Liver (tissue), 2 donors: ENCODE results near the gene SHC1.

Experiments
- JUND ChIP-seq, 2 donors: IDR thresholded peaks; 2 replicates each; pipeline ENCODE4 v1.6.1; 2016; ENCODE audit warnings: antibody characterized with exemption in 2 of 2
- REST ChIP-seq: IDR thresholded peaks from 2 replicates; pipeline ENCODE4 v1.6.1; 2016; ENCODE audit warnings: antibody characterized with exemption, mild to moderate bottlenecking
- donor health status: healthy.

DNA sequence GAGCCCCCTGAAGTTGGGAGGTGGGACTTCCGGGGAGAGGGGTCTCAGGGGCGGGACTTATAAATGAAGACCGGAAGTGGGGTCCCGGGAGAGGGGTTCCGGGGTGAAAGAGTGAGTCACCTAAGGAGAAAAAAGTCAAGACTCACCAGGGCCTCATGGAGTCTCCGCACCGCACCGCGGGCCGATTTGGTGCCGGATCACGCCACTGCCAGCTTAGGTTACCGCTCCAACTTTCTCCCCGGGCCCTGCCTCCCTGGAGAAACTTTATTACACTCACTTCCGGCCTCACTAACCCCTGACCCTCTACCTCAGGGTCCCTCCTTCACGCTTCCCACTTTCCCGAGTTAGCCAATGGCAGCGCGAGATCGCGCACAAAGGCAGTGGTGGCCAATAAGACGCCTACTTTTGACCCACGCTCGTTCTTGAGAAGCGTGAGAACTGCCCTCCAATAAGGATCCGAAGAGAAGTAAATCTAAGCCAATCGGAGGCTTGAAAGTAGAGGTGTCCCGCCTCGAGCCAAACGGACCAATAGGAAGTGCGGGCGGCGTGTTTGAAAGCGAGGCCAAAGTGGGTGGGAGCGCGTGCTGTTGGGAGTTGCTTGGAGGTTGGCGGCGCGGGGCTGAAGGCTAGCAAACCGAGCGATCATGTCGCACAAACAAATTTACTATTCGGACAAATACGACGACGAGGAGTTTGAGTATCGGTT is 3.7 kb upstream of the SHC1 start, which contains the start of gene CKS1B:
- TF ChIP-seq REST (peak; percentile 9), JUND (IDR thresholded peaks at IDR 0.05) (peak; percentile 40 to 42)
